SU-DHL-6 (cell line): Measurements from ENCODE around the gene NTF4.

ENCODE experiments used
- H2AFZ ChIP-seq: fragments of 200-600 bp; sonication (generic); 2 replicates; pipeline ENCODE4 v1.6.1; 2014; ENCODE audit warnings: low read depth, mild to moderate bottlenecking, moderate library complexity, mixed read lengths, antibody characterized with exemption, low read length; ENCODE audit not compliant: severe bottlenecking
- H3F3A ChIP-seq: fragments of 200-600 bp; shearing (Covaris generic); 2 replicates; pipeline ENCODE4 v1.6.0; 2016; ENCODE audit warnings: antibody characterized with exemption, mild to moderate bottlenecking; ENCODE audit not compliant: insufficient read depth
- H3K27ac ChIP-seq: fragments of 200-600 bp; sonication (generic); 2 replicates; pipeline ENCODE4 v1.5.1; 2016; ENCODE audit warnings: low read depth, mild to moderate bottlenecking, low read length, moderate library complexity, mixed read lengths
- H3K27me3 ChIP-seq: fragments of 200-600 bp; sonication (generic), shearing (Covaris generic); 2 replicates; pipeline ENCODE4 v1.6.0; 2014; ENCODE audit warnings: mild to moderate bottlenecking, low read length
- H3K36me3 ChIP-seq: fragments of 200-600 bp; sonication (generic); 2 replicates; pipeline ENCODE4 v1.6.1; 2014; ENCODE audit warnings: mild to moderate bottlenecking, low read length, mixed read lengths
- H3K4me2 ChIP-seq: fragments of 300-600, 200-600 bp; shearing (Covaris generic), sonication (generic); 2 replicates; pipeline ENCODE4 v1.6.0; 2014; ENCODE audit warnings: low read length, low read depth, mild to moderate bottlenecking; ENCODE audit not compliant: poor library complexity, severe bottlenecking
- H3K4me3 ChIP-seq: fragments of 200-600 bp; sonication (generic); 2 replicates; pipeline ENCODE4 v1.5.1; 2014; ENCODE audit warnings: antibody characterized with exemption, low read length, mild to moderate bottlenecking, mixed read lengths; ENCODE audit not compliant: insufficient read depth, poor library complexity, severe bottlenecking
- H3K79me2 ChIP-seq: fragments of 200-600 bp; sonication (generic); 2 replicates; pipeline ENCODE4 v1.6.1; 2014; ENCODE audit warnings: mild to moderate bottlenecking, low read length, moderate library complexity; ENCODE audit not compliant: insufficient read depth
- H3K9ac ChIP-seq: fragments of 200-600 bp; sonication (generic); 2 replicates; pipeline ENCODE4 v1.7.0; 2014; ENCODE audit warnings: mild to moderate bottlenecking, low read length
- H3K9me2 ChIP-seq: fragments of 200-600 bp; sonication (generic); replicated peaks from 2 replicates; pipeline ENCODE4 v1.6.1; 2014; ENCODE audit warnings: low read length; ENCODE audit not compliant: insufficient read depth
- H3K9me3 ChIP-seq: fragments of 200-600 bp; sonication (generic); 2 replicates; pipeline ENCODE4 v1.6.1; 2014; ENCODE audit warnings: low read length, mixed read lengths; ENCODE audit not compliant: insufficient read depth
- H4K20me1 ChIP-seq: fragments of 200-600 bp; sonication (generic); 2 replicates; pipeline ENCODE4 v1.6.1; 2014; ENCODE audit warnings: low read depth, mild to moderate bottlenecking, antibody characterized with exemption, low read length, moderate library complexity, mixed read lengths
- EZH2phosphoT487 ChIP-seq: fragments of 200-600 bp; sonication (generic), shearing (Covaris generic); conservative IDR thresholded peaks from 2 replicates; pipeline ENCODE4 v1.6.1; 2018; ENCODE audit warnings: mild to moderate bottlenecking, antibody characterized with exemption, low read length, moderate library complexity, mixed read lengths
- TF ChIP-seq, protein P1 (sequence below): fragments of 200-600 bp; sonication (generic); IDR thresholded peaks from one replicate; pipeline ENCODE4 v1.5.1; 2017; ENCODE audit warnings: antibody characterized with exemption, mild to moderate bottlenecking, low read length, moderate library complexity; ENCODE audit not compliant: insufficient read depth, poor library complexity, severe bottlenecking

NTF4 gene

DNA sequence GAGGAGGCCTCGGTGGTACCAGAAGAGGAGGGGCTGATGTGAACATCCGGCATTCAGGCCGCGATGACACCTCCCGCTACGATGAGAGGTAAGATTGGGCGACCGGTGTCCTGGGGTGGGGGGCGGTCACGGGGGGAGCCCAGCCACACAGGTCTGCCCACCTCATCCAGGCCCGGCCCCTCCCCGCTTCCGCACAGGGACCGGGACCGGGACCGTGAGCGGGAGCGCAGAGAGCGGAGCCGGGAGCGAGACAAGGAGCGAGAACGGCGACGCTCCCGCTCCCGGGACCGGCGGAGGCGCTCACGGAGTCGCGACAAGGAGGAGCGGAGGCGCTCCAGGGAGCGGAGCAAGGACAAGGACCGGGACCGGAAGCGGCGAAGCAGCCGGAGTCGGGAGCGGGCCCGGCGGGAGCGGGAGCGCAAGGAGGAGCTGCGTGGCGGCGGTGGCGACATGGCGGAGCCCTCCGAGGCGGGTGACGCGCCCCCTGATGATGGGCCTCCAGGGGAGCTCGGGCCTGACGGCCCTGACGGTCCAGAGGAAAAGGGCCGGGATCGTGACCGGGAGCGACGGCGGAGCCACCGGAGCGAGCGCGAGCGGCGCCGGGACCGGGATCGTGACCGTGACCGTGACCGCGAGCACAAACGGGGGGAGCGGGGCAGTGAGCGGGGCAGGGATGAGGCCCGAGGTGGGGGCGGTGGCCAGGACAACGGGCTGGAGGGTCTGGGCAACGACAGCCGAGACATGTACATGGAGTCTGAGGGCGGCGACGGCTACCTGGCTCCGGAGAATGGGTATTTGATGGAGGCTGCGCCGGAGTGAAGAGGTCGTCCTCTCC is 43.2 kb upstream of the NTF4 start:
- H3K27me3 ChIP-seq, result no peaks in the 10 kb centered on the region
- H3K79me2 ChIP-seq, result no peaks in the 10 kb centered on the region
- H3K9me3 ChIP-seq, result no peaks in the 10 kb centered on the region
- TF ChIP-seq, protein P1, sequence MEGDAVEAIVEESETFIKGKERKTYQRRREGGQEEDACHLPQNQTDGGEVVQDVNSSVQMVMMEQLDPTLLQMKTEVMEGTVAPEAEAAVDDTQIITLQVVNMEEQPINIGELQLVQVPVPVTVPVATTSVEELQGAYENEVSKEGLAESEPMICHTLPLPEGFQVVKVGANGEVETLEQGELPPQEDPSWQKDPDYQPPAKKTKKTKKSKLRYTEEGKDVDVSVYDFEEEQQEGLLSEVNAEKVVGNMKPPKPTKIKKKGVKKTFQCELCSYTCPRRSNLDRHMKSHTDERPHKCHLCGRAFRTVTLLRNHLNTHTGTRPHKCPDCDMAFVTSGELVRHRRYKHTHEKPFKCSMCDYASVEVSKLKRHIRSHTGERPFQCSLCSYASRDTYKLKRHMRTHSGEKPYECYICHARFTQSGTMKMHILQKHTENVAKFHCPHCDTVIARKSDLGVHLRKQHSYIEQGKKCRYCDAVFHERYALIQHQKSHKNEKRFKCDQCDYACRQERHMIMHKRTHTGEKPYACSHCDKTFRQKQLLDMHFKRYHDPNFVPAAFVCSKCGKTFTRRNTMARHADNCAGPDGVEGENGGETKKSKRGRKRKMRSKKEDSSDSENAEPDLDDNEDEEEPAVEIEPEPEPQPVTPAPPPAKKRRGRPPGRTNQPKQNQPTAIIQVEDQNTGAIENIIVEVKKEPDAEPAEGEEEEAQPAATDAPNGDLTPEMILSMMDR, result no peak
- no peak for TF ChIP-seq EZH2phosphoT487
- no peak overlapping the region for H3K4me2 ChIP-seq
- H3K36me3 ChIP-seq, result peaks cover 3% of the 10 kb centered on the region; the same call in 1 of the 2 replicates
- H3K4me3 ChIP-seq, result no peak overlapping the region
- no peak overlapping the region for H3K9ac ChIP-seq
- H4K20me1 ChIP-seq, result no peaks in the 10 kb centered on the region; the same call in 1 of the 2 replicates
- no peak overlapping the region for H2AFZ ChIP-seq
- H3K9me2 ChIP-seq, result no peaks in the 10 kb centered on the region
- H3K27ac ChIP-seq, result no peak overlapping the region
- peaks cover 18% of the 10 kb centered on the region for H3F3A ChIP-seq

DNA sequence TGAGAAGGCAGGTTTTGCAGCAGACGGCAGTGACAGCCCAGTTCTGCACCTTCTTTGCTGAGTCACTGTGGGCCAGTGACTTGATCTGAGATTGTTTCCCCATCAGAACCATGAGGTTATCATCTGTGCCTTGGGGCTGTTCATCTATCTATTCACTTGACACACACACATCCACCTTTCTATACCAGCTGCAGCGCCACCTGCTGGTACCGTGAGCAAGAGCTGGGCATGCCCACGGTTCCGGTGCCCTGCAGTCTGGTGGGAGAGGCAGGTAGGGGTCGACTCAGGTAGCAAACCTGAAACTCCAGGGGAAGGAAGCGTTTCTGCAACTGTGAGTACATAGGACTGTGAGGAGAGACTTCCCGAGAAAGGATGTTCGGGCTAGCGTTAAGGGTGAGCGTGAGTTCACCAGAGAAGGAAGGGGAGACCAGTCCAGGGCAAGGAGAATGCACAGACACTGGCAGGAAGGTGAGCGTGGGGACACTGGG is 42.1 kb upstream of the NTF4 start:
- Histone ChIP-seq H3K9ac (no peak overlapping the region), H3K9me3 (no peaks in the 10 kb centered on the region), H4K20me1 (no peaks in the 10 kb centered on the region; the same call in 1 of the 2 replicates), H3K36me3 (peaks cover 3% of the 10 kb centered on the region; the same call in 1 of the 2 replicates), H2AFZ (no peak overlapping the region), H3K27me3 (no peaks in the 10 kb centered on the region), H3K9me2 (no peaks in the 10 kb centered on the region), H3F3A (peaks cover 18% of the 10 kb centered on the region), H3K27ac (no peak overlapping the region), H3K4me3 (no peak overlapping the region), H3K79me2 (no peaks in the 10 kb centered on the region), H3K4me2 (no peak overlapping the region)
- TF ChIP-seq EZH2phosphoT487, result no peak
- TF ChIP-seq, protein P1, result peak; percentile 97

DNA sequence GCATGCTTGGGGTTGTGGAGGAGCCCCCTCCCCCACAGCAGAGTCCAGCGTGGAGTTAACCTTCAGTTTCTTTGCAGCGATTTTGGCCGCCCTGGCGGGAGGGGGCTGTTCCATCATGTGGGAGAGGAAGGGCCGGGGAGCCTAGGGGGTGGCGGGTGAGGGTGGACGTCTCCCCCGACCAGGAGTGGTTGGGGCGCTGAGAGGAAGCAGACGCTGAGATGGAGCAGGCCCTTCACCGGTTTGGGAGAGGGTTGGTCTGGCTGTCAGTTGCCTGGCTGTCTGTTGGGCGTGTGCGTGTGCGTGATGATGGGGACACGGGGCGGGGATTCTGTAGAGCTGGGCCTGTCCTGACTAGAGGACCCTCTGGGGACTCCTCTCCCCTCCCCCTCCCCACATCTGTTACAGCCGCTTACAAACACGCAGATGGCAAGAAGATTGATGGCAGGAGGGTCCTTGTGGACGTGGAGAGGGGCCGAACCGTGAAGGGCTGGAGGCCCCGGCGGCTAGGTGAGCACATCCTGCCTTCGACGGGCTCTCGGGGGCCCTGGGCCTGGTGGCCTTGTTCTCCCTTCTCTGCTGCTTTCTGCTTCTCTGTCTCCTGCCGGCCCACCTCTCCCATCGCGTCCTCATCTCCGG is 39.7 kb upstream of the NTF4 start:
- no peak overlapping the region for H3K4me3 ChIP-seq
- H3F3A ChIP-seq, result peaks cover 2% of the 10 kb centered on the region
- TF ChIP-seq, protein P1, result no peak
- no peak for TF ChIP-seq EZH2phosphoT487
- H4K20me1 ChIP-seq, result no peaks in the 10 kb centered on the region; the same call in 1 of the 2 replicates
- H3K79me2 ChIP-seq, result no peaks in the 10 kb centered on the region
- H3K4me2 ChIP-seq, result no peak overlapping the region
- H3K9ac ChIP-seq, result no peak overlapping the region
- no peak overlapping the region for H3K27ac ChIP-seq
- no peak overlapping the region for H2AFZ ChIP-seq
- no peaks in the 10 kb centered on the region for H3K9me3 ChIP-seq
- H3K27me3 ChIP-seq, result no peaks in the 10 kb centered on the region
- H3K36me3 ChIP-seq, result peaks cover 3% of the 10 kb centered on the region; the same call in 1 of the 2 replicates
- no peaks in the 10 kb centered on the region for H3K9me2 ChIP-seq
